Liver (tissue), 9 donors: Measurements from ENCODE around the gene SLC38A1. TPM values are rescaled to one million over a fixed set of nuclear protein-coding genes. Genes with fewer than 3 reads are reported as not detected.

Experiments
- DNase-seq: peaks from one replicate; pipeline ENCODE4 v3.0.0-alpha.2; 2017; ENCODE audit warnings: low spot score
- H3K27ac ChIP-seq, 2 donors: one replicate each; pipeline ENCODE4 v1.7.0; 2013; ENCODE audit warnings: inconsistent platforms in 2 of 2, low read length in 2 of 2, control low read depth in 1 of 2, low read depth in 1 of 2, mild to moderate bottlenecking in 1 of 2
- H3K27me3 ChIP-seq, 4 donors: one replicate each; pipeline versions ENCODE4 v1.6.1 to v1.7.0; 2013; ENCODE audit warnings: low read length in 3 of 4, inconsistent platforms in 1 of 4, mild to moderate bottlenecking in 1 of 4, moderate library complexity in 1 of 4; ENCODE audit not compliant: control insufficient read depth in 4 of 4, insufficient read depth in 4 of 4
- H3K36me3 ChIP-seq, 4 donors: one replicate each; pipeline versions ENCODE4 v1.6.1 to v1.7.0; 2013; ENCODE audit warnings: low read length in 3 of 4, mild to moderate bottlenecking in 3 of 4, low read depth in 1 of 4, moderate library complexity in 1 of 4; ENCODE audit not compliant: control insufficient read depth in 4 of 4, insufficient read depth in 3 of 4
- H3K4me1 ChIP-seq, 4 donors: one replicate each; pipeline versions ENCODE4 v1.6.1 to v1.7.0; 2013; ENCODE audit warnings: low read length in 3 of 4, mild to moderate bottlenecking in 3 of 4, moderate library complexity in 1 of 4; ENCODE audit not compliant: control insufficient read depth in 4 of 4, insufficient read depth in 4 of 4
- H3K4me3 ChIP-seq, 3 donors: one replicate each; pipeline versions ENCODE4 v1.6.1 to v1.7.0; 2013; ENCODE audit warnings: low read length in 3 of 3, control low read depth in 1 of 3, low read depth in 1 of 3, mild to moderate bottlenecking in 1 of 3
- H3K9ac ChIP-seq, 2 donors: one replicate each; pipeline ENCODE4 v1.7.0; 2013; ENCODE audit warnings: low read length in 2 of 2, mild to moderate bottlenecking in 2 of 2, moderate library complexity in 2 of 2, control low read depth in 1 of 2, low read depth in 1 of 2
- H3K9me3 ChIP-seq, 4 donors: one replicate each; pipeline versions ENCODE4 v1.6.1 to v1.7.0; 2013; ENCODE audit warnings: low read length in 3 of 4; ENCODE audit not compliant: control insufficient read depth in 4 of 4
- ATF3 ChIP-seq: IDR thresholded peaks from 2 replicates; pipeline ENCODE4 v1.6.1; 2016; ENCODE audit warnings: antibody characterized with exemption
- CTCF ChIP-seq: fragments of 150-350 bp; IDR thresholded peaks from 2 replicates; pipeline ENCODE4 v1.5.1; 2017; ENCODE audit warnings: improper control_type of control experiment, low read depth, low read length; ENCODE audit not compliant: missing input control
- EGR1 ChIP-seq, 2 donors: IDR thresholded peaks; 2 replicates each; pipeline ENCODE4 v1.6.1; 2016 to 2018; ENCODE audit warnings: antibody characterized with exemption in 2 of 2, low read depth in 2 of 2
- FOXA1 ChIP-seq: IDR thresholded peaks from 2 replicates; pipeline ENCODE4 v1.6.1; 2016; ENCODE audit warnings: antibody characterized with exemption
- FOXA2 ChIP-seq: IDR thresholded peaks from 2 replicates; pipeline ENCODE4 v1.6.1; 2016; ENCODE audit warnings: antibody characterized with exemption
- GABPA ChIP-seq, 2 donors: IDR thresholded peaks in 1 of 2; conservative IDR thresholded peaks in 1 of 2; 2 replicates each; pipeline ENCODE4 v1.6.1; 2016; ENCODE audit warnings: antibody characterized with exemption in 2 of 2, mild to moderate bottlenecking in 1 of 2, moderate library complexity in 1 of 2
- HNF4A ChIP-seq, 2 donors: conservative IDR thresholded peaks; 2 replicates each; pipeline ENCODE4 v1.6.1; 2016; ENCODE audit warnings: antibody characterized with exemption in 2 of 2, mild to moderate bottlenecking in 2 of 2
- HNF4G ChIP-seq: IDR thresholded peaks from 2 replicates; pipeline ENCODE4 v1.6.1; 2016; ENCODE audit warnings: antibody characterized with exemption
- JUND ChIP-seq, 2 donors: IDR thresholded peaks; 2 replicates each; pipeline ENCODE4 v1.6.1; 2016; ENCODE audit warnings: antibody characterized with exemption in 2 of 2
- NR2F2 ChIP-seq: IDR thresholded peaks from 2 replicates; pipeline ENCODE4 v1.6.1; 2016; ENCODE audit warnings: antibody characterized with exemption
- RAD21 ChIP-seq, 2 donors: IDR thresholded peaks; 2 replicates each; pipeline ENCODE4 v1.6.1; 2016; ENCODE audit warnings: antibody characterized with exemption in 2 of 2, mild to moderate bottlenecking in 2 of 2
- REST ChIP-seq: IDR thresholded peaks from 2 replicates; pipeline ENCODE4 v1.6.1; 2016; ENCODE audit warnings: antibody characterized with exemption, mild to moderate bottlenecking
- RXRA ChIP-seq, 2 donors: IDR thresholded peaks; 2 replicates each; pipeline ENCODE4 v1.6.1; 2017 to 2018; ENCODE audit warnings: antibody characterized with exemption in 2 of 2, mild to moderate bottlenecking in 1 of 2
- SP1 ChIP-seq: IDR thresholded peaks from 2 replicates; pipeline ENCODE4 v1.6.1; 2018; ENCODE audit warnings: antibody characterized with exemption, mild to moderate bottlenecking
- TAF1 ChIP-seq: conservative IDR thresholded peaks from 2 replicates; pipeline ENCODE4 v1.6.1; 2016; ENCODE audit warnings: antibody characterized with exemption, mild to moderate bottlenecking
- YY1 ChIP-seq: IDR thresholded peaks from 2 replicates; pipeline ENCODE4 v1.6.1; 2016; ENCODE audit warnings: antibody characterized with exemption, mild to moderate bottlenecking
- ZBTB33 ChIP-seq: IDR thresholded peaks from 2 replicates; pipeline ENCODE4 v1.6.1; 2016; ENCODE audit warnings: antibody characterized with exemption
- WGBS: extraction: QIAGEN DNeasy Blood & Tissue Kit; methylation state at CpG from one replicate; pipeline ENCODE4 v1.1.7; 2013; 5-methylcytosine and 5-hydroxymethylcytosine counted together
- polyA plus RNA-seq, 2 donors: library from polyadenylated mRNA; stranded (reverse) in 1 of 2; unstranded in 1 of 2; fragments of 200-250 nt in 1 of 2; fragments of >200 nt in 1 of 2; fragmentation: Nextera tagmentation in 1 of 2; extraction: Ambion mirVana in 1 of 2; gene quantifications; one replicate each; pipeline versions ENCODE4 v1.2.1 to v1.2.3, GENCODE V29; 2013 to 2015
- total RNA-seq, 2 donors: library from RNA; depleted of rRNA; stranded (reverse); fragments of >200 nt; gene quantifications; one replicate each; pipeline ENCODE4 v1.2.3, GENCODE V29; 2014
- TF ChIP-seq, protein P1 (sequence below): IDR thresholded peaks from 2 replicates; pipeline ENCODE4 v1.6.1; 2016; ENCODE audit warnings: antibody characterized with exemption
- donor health status: healthy.
- donor health status: healthy.
- donor health status: healthy.
- donor health status: healthy.
- donor health status: healthy.

The SLC38A1 gene
- total and polyA plus RNA-seq, 4 donors: 6.2 to 14.9 (median 9.6) TPM

GRCh38 chr12:46158501-46158900 lies 110.3 kb downstream of the SLC38A1 start:
- TF ChIP-seq RAD21 (IDR thresholded peaks at IDR 0.05): no peak
- TF ChIP-seq, protein P1, sequence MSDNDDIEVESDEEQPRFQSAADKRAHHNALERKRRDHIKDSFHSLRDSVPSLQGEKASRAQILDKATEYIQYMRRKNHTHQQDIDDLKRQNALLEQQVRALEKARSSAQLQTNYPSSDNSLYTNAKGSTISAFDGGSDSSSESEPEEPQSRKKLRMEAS: no peak
- TF ChIP-seq RXRA (IDR thresholded peaks at IDR 0.05): no peak
- TF ChIP-seq JUND (IDR thresholded peaks at IDR 0.05): no peak
- TF ChIP-seq HNF4G: no peak
- no peak for TF ChIP-seq NR2F2
- TF ChIP-seq SP1: no peak
- TF ChIP-seq GABPA (IDR thresholded peaks at IDR 0.05 in 1 of 2, conservative IDR thresholded peaks at IDR 0.05 in 1 of 2): no peak
- no peak for TF ChIP-seq EGR1 (IDR thresholded peaks at IDR 0.05; ENCODE audit: low read depth in 2 of 2)
- no peak for TF ChIP-seq TAF1
- no peak for TF ChIP-seq ZBTB33
- TF ChIP-seq REST: no peak
- no peak for TF ChIP-seq FOXA2
- TF ChIP-seq YY1: no peak
- TF ChIP-seq CTCF: no peak
- TF ChIP-seq ATF3: no peak
- no peak for TF ChIP-seq HNF4A (conservative IDR thresholded peaks at IDR 0.05)
- no peak for TF ChIP-seq FOXA1

More at GRCh38 chr12:46158501-46158900, 110.3 kb downstream of the SLC38A1 start:
- Histone ChIP-seq H3K27me3 (no peaks in the 10 kb centered on the region), H3K4me1 (no peaks in the 10 kb centered on the region), H3K4me3 (no peak overlapping the region), H3K9ac (no peak overlapping the region), H3K27ac (no peak overlapping the region), H3K9me3 (no peaks in the 10 kb centered on the region), H3K36me3 (no peaks in the 10 kb centered on the region)
- DNase-seq: no peak
- 84% methylated on average over 1 of the region's 1 CpG for WGBS
